H9 (cell line): ENCODE results near the gene PHAF1. TPM values are rescaled to one million over a fixed set of nuclear protein-coding genes. Genes with fewer than 3 reads are reported as not detected.

Experiments used
- DNase-seq: peaks from one replicate; pipeline ENCODE4 v3.0.0-alpha.2; 2017
- H2AFZ ChIP-seq: one replicate; pipeline ENCODE4 v1.6.1; 2013; ENCODE audit warnings: mild to moderate bottlenecking, low read length, control low read depth, moderate library complexity
- H2AK5ac ChIP-seq: 2 replicates; pipeline ENCODE4 v1.6.1; 2013; ENCODE audit warnings: low read length, control low read depth, mixed read lengths; ENCODE audit not compliant: insufficient read length
- H2BK120ac ChIP-seq: one replicate; pipeline ENCODE4 v1.6.1; 2013; ENCODE audit warnings: low read depth, mild to moderate bottlenecking, low read length, control low read depth, inconsistent platforms; ENCODE audit not compliant: poor library complexity, severe bottlenecking
- H2BK12ac ChIP-seq: 2 replicates; pipeline ENCODE4 v1.6.1; 2013; ENCODE audit warnings: low read length, control low read depth, mixed read lengths, low read depth; ENCODE audit not compliant: insufficient read length
- H2BK15ac ChIP-seq: 2 replicates; pipeline ENCODE4 v1.6.1; 2013; ENCODE audit warnings: low read depth, low read length, control low read depth
- H2BK20ac ChIP-seq: one replicate; pipeline ENCODE4 v1.6.1; 2013; ENCODE audit warnings: low read depth, mild to moderate bottlenecking, low read length, control low read depth, inconsistent platforms; ENCODE audit not compliant: poor library complexity, severe bottlenecking
- H2BK5ac ChIP-seq: 2 replicates; pipeline ENCODE4 v1.6.1; 2013; ENCODE audit warnings: low read length, control low read depth, mixed read lengths; ENCODE audit not compliant: insufficient read length
- H3K14ac ChIP-seq: 2 replicates; pipeline ENCODE4 v1.6.1; 2013; ENCODE audit warnings: low read length, control low read depth; ENCODE audit not compliant: insufficient read depth
- H3K18ac ChIP-seq: 2 replicates; pipeline ENCODE4 v1.6.1; 2013; ENCODE audit warnings: low read depth, mild to moderate bottlenecking, mixed read lengths, low read length, control low read depth; ENCODE audit not compliant: insufficient read length
- H3K23ac ChIP-seq: 2 replicates; pipeline ENCODE4 v1.6.1; 2013; ENCODE audit warnings: low read length, control low read depth, mixed read lengths, low read depth; ENCODE audit not compliant: insufficient read length
- H3K23me2 ChIP-seq: 2 replicates; pipeline ENCODE4 v1.6.1; 2013; ENCODE audit warnings: low read depth, mild to moderate bottlenecking, mixed read lengths, low read length, control low read depth; ENCODE audit not compliant: insufficient read length, poor library complexity, severe bottlenecking
- H3K27ac ChIP-seq: 2 replicates; pipeline ENCODE4 v1.5.1; 2013; ENCODE audit warnings: low read length, control low read depth, mixed read lengths, low read depth; ENCODE audit not compliant: insufficient read length
- H3K27me3 ChIP-seq: 2 replicates; pipeline ENCODE4 v1.6.1; 2013; ENCODE audit warnings: low read length, control low read depth, inconsistent platforms; ENCODE audit not compliant: insufficient read depth
- H3K4ac ChIP-seq: 2 replicates; pipeline ENCODE4 v1.6.1; 2013; ENCODE audit warnings: low read depth, mild to moderate bottlenecking, control low read depth, inconsistent platforms, low read length, moderate library complexity
- H3K4me1 ChIP-seq: 2 replicates; pipeline ENCODE4 v1.6.1; 2013; ENCODE audit warnings: low read length, control low read depth, inconsistent platforms; ENCODE audit not compliant: insufficient read depth
- H3K4me2 ChIP-seq: 2 replicates; pipeline ENCODE4 v1.6.1; 2013; ENCODE audit warnings: low read length, control low read depth, mixed read lengths; ENCODE audit not compliant: insufficient read length, insufficient read depth
- H3K56ac ChIP-seq: 2 replicates; pipeline ENCODE4 v1.6.1; 2013; ENCODE audit warnings: low read depth, mild to moderate bottlenecking, mixed read lengths, low read length, control low read depth; ENCODE audit not compliant: insufficient read length
- H3K79me1 ChIP-seq: 2 replicates; pipeline ENCODE4 v1.6.1; 2013; ENCODE audit warnings: low read depth, mild to moderate bottlenecking, moderate library complexity, low read length, control low read depth, inconsistent platforms; ENCODE audit not compliant: insufficient read depth, poor library complexity, severe bottlenecking
- H3K79me2 ChIP-seq: 2 replicates; pipeline ENCODE4 v1.6.1; 2013; ENCODE audit warnings: low read length, control low read depth, inconsistent platforms; ENCODE audit not compliant: insufficient read depth
- H3K9ac ChIP-seq: 2 replicates; pipeline ENCODE4 v1.6.1; 2013; ENCODE audit warnings: low read length, control low read depth, mixed read lengths; ENCODE audit not compliant: insufficient read length; ENCODE audit errors: extremely low read depth
- H3K9me3 ChIP-seq: one replicate; pipeline ENCODE4 v1.6.1; 2013; ENCODE audit warnings: low read depth, low read length, inconsistent platforms; ENCODE audit not compliant: control insufficient read depth
- H3T11ph ChIP-seq: one replicate; pipeline ENCODE4 v1.6.1; 2013; ENCODE audit warnings: mild to moderate bottlenecking, low read length, control low read depth, inconsistent platforms
- H4K20me1 ChIP-seq: one replicate; pipeline ENCODE4 v1.6.1; 2013; ENCODE audit not compliant: control insufficient read depth, insufficient read length, insufficient read depth
- H4K5ac ChIP-seq: 2 replicates; pipeline ENCODE4 v1.6.1; 2013; ENCODE audit warnings: low read depth, mild to moderate bottlenecking, mixed read lengths, low read length, control low read depth; ENCODE audit not compliant: insufficient read length
- H4K8ac ChIP-seq: replicated peaks from 2 replicates; pipeline ENCODE4 v1.6.1; 2013; ENCODE audit warnings: low read length, control low read depth, mixed read lengths, low read depth; ENCODE audit not compliant: insufficient read length
- H4K91ac ChIP-seq: 2 replicates; pipeline ENCODE4 v1.6.1; 2013; ENCODE audit warnings: low read depth, mild to moderate bottlenecking, moderate library complexity, mixed read lengths, low read length, control low read depth; ENCODE audit not compliant: insufficient read length
- H3K27ac Mint-ChIP-seq, 3 experiments: 2 replicates in 2 of 3; 3 replicates in 1 of 3; pipeline ENCODE4 v1.8.0; 2020 to 2021; ENCODE audit warnings: mixed read lengths in 3 of 3, mild to moderate bottlenecking in 1 of 3, moderate library complexity in 1 of 3
- H3K27me3 Mint-ChIP-seq: 2 replicates; pipeline ENCODE4 v1.8.0; 2021; ENCODE audit warnings: low read depth, mild to moderate bottlenecking, moderate library complexity, mixed read lengths
- H3K36me3 Mint-ChIP-seq, 3 experiments: 2 replicates in 2 of 3; 3 replicates in 1 of 3; pipeline ENCODE4 v1.8.0; 2020 to 2021; ENCODE audit warnings: low read depth in 3 of 3, mixed read lengths in 3 of 3; ENCODE audit not compliant: insufficient read depth in 1 of 3
- H3K4me1 Mint-ChIP-seq, 2 experiments: 2 replicates each; pipeline ENCODE4 v1.8.0; 2020; ENCODE audit warnings: mixed read lengths in 2 of 2
- H3K4me3 Mint-ChIP-seq, 2 experiments: 2 replicates in 1 of 2; 3 replicates in 1 of 2; pipeline ENCODE4 v1.8.0; 2020 to 2021; ENCODE audit warnings: mild to moderate bottlenecking in 2 of 2, mixed read lengths in 2 of 2, moderate library complexity in 1 of 2
- H3K9me3 Mint-ChIP-seq, 2 experiments: 2 replicates in 1 of 2; 3 replicates in 1 of 2; pipeline ENCODE4 v1.8.0; 2020; ENCODE audit warnings: mild to moderate bottlenecking in 2 of 2, mixed read lengths in 2 of 2, moderate library complexity in 1 of 2
- CTCF ChIP-seq: fragments of 200-600 bp; sonication (generic); conservative IDR thresholded peaks from 3 replicates; pipeline ENCODE4 v1.8.0; 2021; ENCODE audit warnings: antibody characterized with exemption, mild to moderate bottlenecking
- WGBS: extraction: QIAGEN DNeasy Blood & Tissue Kit; methylation state at CpG from one replicate; pipeline ENCODE4 v1.1.7; 2013; ENCODE audit warnings: missing lambda C conversion rate, low lambda C conversion rate, mixed read lengths; ENCODE audit not compliant: insufficient read length; ENCODE audit errors: extremely low coverage; 5-methylcytosine and 5-hydroxymethylcytosine counted together
- total RNA-seq: library from RNA; stranded (reverse); gene quantifications from 2 replicates; pipeline ENCODE4 v1.2.1, GENCODE V29; 2021

PHAF1 gene
- total RNA-seq, 1 experiment from 2014 or later: 18.8 TPM

DNA sequence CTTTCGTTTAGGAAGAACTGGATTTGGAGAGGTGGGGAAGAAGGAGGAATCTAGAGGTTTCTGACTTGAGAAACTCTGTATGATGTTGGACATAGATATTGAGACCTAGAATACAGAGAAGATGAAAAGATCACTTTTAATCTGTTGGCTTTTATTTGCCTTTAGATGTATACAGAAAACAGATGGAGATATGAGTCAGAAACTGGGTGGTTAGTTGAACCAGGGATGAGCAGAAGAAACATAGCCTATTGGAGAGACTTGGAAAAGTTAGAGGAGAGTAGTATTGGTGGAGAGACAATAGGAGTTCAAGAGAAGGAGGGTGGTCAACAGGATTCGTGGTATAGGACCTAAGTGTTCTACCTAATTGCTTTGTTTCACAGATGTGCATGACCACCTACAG lies 5.1 kb downstream of the PHAF1 start:
- Histone ChIP-seq H2BK5ac (no peak overlapping the region), H2AFZ (no peak overlapping the region), H3K79me2 (peaks cover 6% of the 10 kb centered on the region; the same call in 1 of the 2 replicates), H4K8ac (no peak overlapping the region), H2BK15ac (no peak overlapping the region), H3K9me3 (no peaks in the 10 kb centered on the region), H3K79me1 (peaks cover 5% of the 10 kb centered on the region), H4K5ac (no peak overlapping the region), H3K9ac (no peak overlapping the region), H3K18ac (no peak overlapping the region), H3K4me1 (no peaks in the 10 kb centered on the region; the same call in 1 of the 2 replicates), H3K27me3 (no peaks in the 10 kb centered on the region), H3K14ac (no peak overlapping the region), H2BK12ac (no peak overlapping the region), H3K4ac (no peak overlapping the region), H4K91ac (no peak overlapping the region), H2BK120ac (no peak overlapping the region), H2AK5ac (no peak overlapping the region), H3K56ac (no peak overlapping the region), H3K27ac (no peak overlapping the region), H4K20me1 (no peaks in the 10 kb centered on the region), H3K23ac (no peak overlapping the region), H3K23me2 (peaks cover 4% of the 10 kb centered on the region), H2BK20ac (no peak overlapping the region), H3K4me2 (no peak overlapping the region), H3T11ph (no peak overlapping the region)
- no peak overlapping the region for H3K27ac Mint-ChIP-seq
- H3K27me3 Mint-ChIP-seq: no peaks in the 10 kb centered on the region; the same call in 1 of the 2 replicates
- 100% methylated on average over 1 of the region's 2 CpGs for WGBS
- DNase-seq: no peak
- no peaks in the 10 kb centered on the region for H3K9me3 Mint-ChIP-seq
- H3K4me3 Mint-ChIP-seq: no peak overlapping the region
- no peak for TF ChIP-seq CTCF
- peaks cover 13 to 16% of the 10 kb centered on the region in 2 experiments for H3K4me1 Mint-ChIP-seq
- peaks cover 0 to 5% (median 3%) of the 10 kb centered on the region in 3 experiments; a peak in 3 of 7 replicates for H3K36me3 Mint-ChIP-seq
